Measurements from ENCODE around the gene NLRP9. TPM values are rescaled to one million over a fixed set of nuclear protein-coding genes. Genes with fewer than 3 reads are reported as not detected.

NLRP9 gene
- total and polyA plus RNA-seq, 2 of the 8 experiments (the other 6 are each of a cell fraction or from before 2014, with no cell fraction given): not detected

DNA sequence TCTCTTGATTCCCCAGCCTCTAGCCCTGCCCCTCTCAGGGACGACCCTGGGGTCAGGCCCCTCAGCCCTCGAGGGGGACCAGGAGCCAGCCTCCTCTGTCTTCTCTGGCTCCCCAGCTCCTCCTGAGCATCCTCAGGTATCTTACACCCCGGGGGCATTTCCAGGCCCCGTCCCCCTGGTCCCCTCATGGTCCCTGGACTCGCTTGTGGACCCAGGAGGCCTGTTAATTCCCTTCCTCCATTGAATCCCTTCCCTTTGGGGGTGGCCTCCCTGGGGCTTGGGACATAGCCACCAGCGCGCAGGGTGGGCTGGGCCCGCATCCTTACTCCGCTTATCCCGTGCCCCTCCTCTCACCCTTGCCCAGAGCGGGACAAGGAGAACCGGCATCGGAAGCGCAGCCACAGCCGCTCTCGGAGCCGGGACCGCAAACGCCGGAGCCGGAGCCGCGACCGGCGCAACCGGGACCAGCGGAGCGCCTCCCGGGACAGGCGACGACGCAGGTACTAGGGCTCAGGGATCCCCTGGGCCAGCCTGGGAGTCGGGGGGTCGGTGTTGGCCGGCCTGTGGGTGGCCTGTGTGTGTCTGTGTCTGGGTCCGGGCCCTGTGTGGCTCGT, 79.2 kb downstream of the NLRP9 start:
- no peak for FAIRE-seq
- Histone ChIP-seq H3K27me3 (replicated peaks in 1 of 4; ENCODE audit: control insufficient read depth in 3 of 4, extremely low read depth in 1 of 4, insufficient read depth in 3 of 4, low read length in 3 of 4) (no peaks in the 10 kb centered on the region), H3K79me1 (ENCODE audit: low read depth, low read length) (peaks cover 10% of the 10 kb centered on the region; the same call in 1 of the 2 replicates), H3K36me3 (ENCODE audit: control insufficient read depth in 2 of 4, insufficient read depth in 4 of 4, low read length in 3 of 4) (peaks cover 22 to 39% (median 34%) of the 10 kb centered on the region in 4 experiments), H2AFZ (ENCODE audit: low read length) (no peak overlapping the region), H3K27ac (ENCODE audit: low read depth, low read length) (peak overlapping the region; percentile 11; the same call in 1 of the 2 replicates), H3K9ac (replicated peaks in 1 of 4; ENCODE audit: extremely low read depth in 1 of 4, low read depth in 3 of 4, low read length in 3 of 4) (peak overlapping the region in 1 of 4 experiments; percentile 9; a peak in 1 of 7 replicates), H3K23ac (ENCODE audit: insufficient read length) (no peak overlapping the region), H4K91ac (replicated peaks; ENCODE audit: insufficient read length, low read length) (no peak overlapping the region), H2BK15ac (ENCODE audit: low read length) (no peak overlapping the region), H3K4me2 (ENCODE audit: insufficient read depth in 1 of 2, low read depth in 2 of 2, low read length in 2 of 2) (no peak overlapping the region; a peak in 1 of 4 replicates), H4K8ac (ENCODE audit: extremely low read depth, insufficient read depth, low read length) (no peak overlapping the region), H3K4me3 (ENCODE audit: extremely low read depth in 1 of 4, insufficient read depth in 2 of 4, low read depth in 3 of 4, low read length in 4 of 4) (no peak overlapping the region), H3K56ac (replicated peaks; ENCODE audit: insufficient read length, low read depth, low read length) (no peak overlapping the region), H2AK5ac (ENCODE audit: low read depth, low read length) (no peak overlapping the region), H2BK12ac (ENCODE audit: low read depth, low read length) (no peak overlapping the region), H3K4me1 (replicated peaks in 1 of 4; ENCODE audit: control insufficient read depth in 3 of 4, insufficient read depth in 4 of 4, low read length in 3 of 4) (peaks cover 3 to 16% (median 10%) of the 10 kb centered on the region in 4 experiments; a peak in 6 of 7 replicates), H3K23me2 (ENCODE audit: low read depth, low read length) (peaks cover 11% of the 10 kb centered on the region), H2BK5ac (ENCODE audit: low read depth, low read length) (0 out of 2 replicates have a peak overlapping the region, but pooled peaks have one; percentile 15), H3K4ac (replicated peaks; ENCODE audit: insufficient read length, low read depth, low read length) (no peak overlapping the region), H3K79me2 (ENCODE audit: control insufficient read depth in 1 of 2, insufficient read depth in 2 of 2, low read length in 2 of 2) (peaks cover 48 to 80% of the 10 kb centered on the region in 2 experiments), H4K5ac (ENCODE audit: insufficient read length, low read depth, low read length) (no peak overlapping the region), H4K20me1 (replicated peaks in 1 of 2; ENCODE audit: control insufficient read depth in 1 of 2, insufficient read depth in 2 of 2, low read length in 2 of 2) (peaks cover 33 to 38% of the 10 kb centered on the region in 2 experiments), H3K14ac (ENCODE audit: insufficient read length) (no peak overlapping the region), H2BK20ac (ENCODE audit: low read length) (no peak overlapping the region), H3K18ac (ENCODE audit: extremely low read depth, low read length) (no peak overlapping the region), H2BK120ac (replicated peaks; ENCODE audit: low read depth, low read length) (no peak overlapping the region), H3K9me3 (ENCODE audit: insufficient read depth in 2 of 2, low read depth in 1 of 2, low read length in 1 of 2) (no peaks in the 10 kb centered on the region)
- CTCF ChIA-PET (ENCODE audit: partially characterized antibody): interaction anchor here (0.6 to 2.8 kb wide), 3 partner anchors 12 to 407 kb away, joined by 3 to 19 read pairs (median 9); no protein-coding TSS in a partner anchor
- 90% methylated on average over 35 of the region's 37 CpGs; no CpG with 5 or more reads in 1 of the 2 experiments for WGBS, 2 experiments (ENCODE audit: extremely low coverage in 1 of 2, insufficient coverage in 1 of 2, insufficient read length in 1 of 2, insufficient replicate concordance in 2 of 2, low coverage in 1 of 2, low lambda C conversion rate in 2 of 2, missing lambda C conversion rate in 1 of 2)
- no peak for TF ChIP-seq BRCA1 (IDR thresholded peaks at IDR 0.05; ENCODE audit: low read depth, low read length)
- no peak for TF ChIP-seq E2F6 (IDR thresholded peaks at IDR 0.05)
- TF ChIP-seq HDAC6 (IDR thresholded peaks at IDR 0.05; ENCODE audit: low read depth, low read length): no peak
- TF ChIP-seq CEBPB (IDR thresholded peaks at IDR 0.05; ENCODE audit: low read depth, low read length): no peak
- no peak for TF ChIP-seq BCL11A (IDR thresholded peaks at IDR 0.05; ENCODE audit: low read depth in 2 of 2, low read length in 2 of 2)
- no peak for TF ChIP-seq HDAC2 (IDR thresholded peaks at IDR 0.05; ENCODE audit: borderline replicate concordance in 1 of 2, low read depth in 2 of 2, low read length in 2 of 2)
- TF ChIP-seq, protein P1, sequence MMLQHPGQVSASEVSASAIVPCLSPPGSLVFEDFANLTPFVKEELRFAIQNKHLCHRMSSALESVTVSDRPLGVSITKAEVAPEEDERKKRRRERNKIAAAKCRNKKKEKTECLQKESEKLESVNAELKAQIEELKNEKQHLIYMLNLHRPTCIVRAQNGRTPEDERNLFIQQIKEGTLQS (IDR thresholded peaks at IDR 0.05; ENCODE audit: insufficient read depth, low read depth, low read length): no peak
- no peak for TF ChIP-seq TBP (IDR thresholded peaks at IDR 0.05; ENCODE audit: low read depth, low read length)
- no peak for TF ChIP-seq PHF8 (conservative IDR thresholded peaks at IDR 0.05; ENCODE audit: low read depth, low read length)
- DNase-seq (ENCODE audit: low read depth in 1 of 2, low spot score in 2 of 2): no peak
- POLR2A ChIA-PET (ENCODE audit: partially characterized antibody): interaction anchor here (1.5 to 5.8 kb wide), 2 partner anchors 10 to 44 kb away, joined by 3 to 75 read pairs; no protein-coding TSS in a partner anchor

Measured in H1 (cell line).